Smooth muscle cell (in vitro differentiated cells): Measurements from ENCODE around the gene RUNX3. TPM values are rescaled to one million over a fixed set of nuclear protein-coding genes. Genes with fewer than 3 reads are reported as not detected.

Experiments
- DNase-seq: peaks from one replicate; lab custom pipeline; 2025; ENCODE audit not compliant: unreplicated experiment; lab: John Stamatoyannopoulos, UW
- H2AFZ ChIP-seq: fragments of 200-600 bp; sonication (generic); 2 replicates; pipeline ENCODE4 v1.6.0; 2016; ENCODE audit warnings: antibody characterized with exemption, low read depth, mild to moderate bottlenecking
- H3F3A ChIP-seq: fragments of 200-600 bp; sonication (generic); 2 replicates; pipeline ENCODE4 v1.6.0; 2017; ENCODE audit warnings: antibody characterized with exemption, low read depth
- H3K27ac ChIP-seq: fragments of 200-600 bp; sonication (generic); 2 replicates; pipeline ENCODE4 v1.5.1; 2016; ENCODE audit warnings: low read depth, mild to moderate bottlenecking
- H3K27me3 ChIP-seq: fragments of 200-600 bp; sonication (generic); 2 replicates; pipeline ENCODE4 v1.6.1; 2016; ENCODE audit warnings: low read depth, mild to moderate bottlenecking
- H3K36me3 ChIP-seq: fragments of 200-600 bp; sonication (generic); 2 replicates; pipeline ENCODE4 v1.5.1; 2016; ENCODE audit warnings: low read depth
- H3K4me1 ChIP-seq: fragments of 200-600 bp; sonication (generic); 2 replicates; pipeline ENCODE4 v1.5.1; 2016; ENCODE audit warnings: low read depth
- H3K4me2 ChIP-seq: fragments of 200-600 bp; sonication (generic); 2 replicates; pipeline ENCODE4 v1.6.0; 2016; ENCODE audit warnings: mild to moderate bottlenecking
- H3K4me3 ChIP-seq: fragments of 200-600 bp; sonication (generic); 2 replicates; pipeline ENCODE4 v1.5.1; 2016; ENCODE audit warnings: mild to moderate bottlenecking
- H3K79me2 ChIP-seq: fragments of 200-600 bp; sonication (generic); 2 replicates; pipeline ENCODE4 v1.6.0; 2016; ENCODE audit warnings: low read depth, mild to moderate bottlenecking
- H3K9ac ChIP-seq: fragments of 200-600 bp; sonication (generic); 2 replicates; pipeline ENCODE4 v1.6.0; 2016; ENCODE audit warnings: low read depth
- H3K9me3 ChIP-seq: fragments of 200-600 bp; sonication (generic); replicated peaks from 2 replicates; pipeline ENCODE4 v1.5.1; 2016; ENCODE audit warnings: low read depth
- H4K20me1 ChIP-seq: fragments of 200-600 bp; sonication (generic); 2 replicates; pipeline ENCODE4 v1.6.0; 2016; ENCODE audit warnings: low read depth
- CTCF ChIP-seq: fragments of 200-600 bp; sonication (generic); IDR thresholded peaks from 2 replicates; pipeline ENCODE4 v1.5.1; 2017; ENCODE audit warnings: borderline replicate concordance, mild to moderate bottlenecking, antibody characterized with exemption; ENCODE audit not compliant: insufficient read depth, poor library complexity, severe bottlenecking
- WGBS: methylation state at CpG from one replicate; pipeline ENCODE4 v1.1.7; 2016; ENCODE audit warnings: low lambda C conversion rate; 5-methylcytosine and 5-hydroxymethylcytosine counted together
- polyA plus RNA-seq: library from polyadenylated mRNA; unstranded; fragments of >200 nt; fragmentation: Nextera tagmentation; extraction: Ambion mirVana; gene quantifications from 2 replicates; pipeline ENCODE4 v1.2.1, GENCODE V29; 2016
- total RNA-seq: library from RNA; depleted of rRNA; stranded (reverse); fragments of >200 nt; gene quantifications from 2 replicates; pipeline ENCODE4 v1.2.3, GENCODE V29; 2014

The RUNX3 gene
- total and polyA plus RNA-seq, 2 experiments from 2014 or later, result 4.5 to 8.2 TPM

- 41% methylated on average over 20 of the region's 23 CpGs for WGBS
- H3K79me2 ChIP-seq, result no peaks in the 10 kb centered on the region
- peak overlapping the region; percentile 94 for H3K27ac ChIP-seq
- H4K20me1 ChIP-seq, result no peaks in the 10 kb centered on the region
- H3K36me3 ChIP-seq, result no peaks in the 10 kb centered on the region
- no peak overlapping the region for H2AFZ ChIP-seq
- TF ChIP-seq CTCF, result no peak
- peak overlapping the region; percentile 38 for H3K4me2 ChIP-seq
- no peak for DNase-seq
- H3K9ac ChIP-seq, result peak overlapping the region; percentile 68
- peaks cover 15% of the 10 kb centered on the region for H3F3A ChIP-seq
- no peak overlapping the region for H3K4me3 ChIP-seq
- peaks cover 7% of the 10 kb centered on the region for H3K9me3 ChIP-seq
- H3K27me3 ChIP-seq, result no peaks in the 10 kb centered on the region
- H3K4me1 ChIP-seq, result peaks cover 20% of the 10 kb centered on the region
These were observed 41.1 kb upstream of the RUNX3 start for GRCh38 chr1:24970926-24971875.

- Histone ChIP-seq H3K36me3 (no peaks in the 10 kb centered on the region), H3K27me3 (no peaks in the 10 kb centered on the region), H3K9ac (peak overlapping the region; percentile 21), H3K9me3 (peaks cover 4% of the 10 kb centered on the region), H3F3A (peaks cover 21% of the 10 kb centered on the region), H3K79me2 (no peaks in the 10 kb centered on the region), H3K4me2 (peak overlapping the region; percentile 38), H4K20me1 (no peaks in the 10 kb centered on the region), H3K4me3 (no peak overlapping the region), H2AFZ (no peak overlapping the region), H3K27ac (peak overlapping the region; percentile 94), H3K4me1 (peaks cover 20% of the 10 kb centered on the region)
- no peak for TF ChIP-seq CTCF
- DNase-seq, result no peak
- WGBS, result 13% methylated on average over 13 of the region's 13 CpGs
These were observed 40.3 kb upstream of the RUNX3 start for GRCh38 chr1:24970399-24970753.

GRCh38 chr1:24969596-24970398 is 39.7 kb upstream of the RUNX3 start:
- H3K9me3 ChIP-seq, result no peaks in the 10 kb centered on the region
- no peaks in the 10 kb centered on the region for H4K20me1 ChIP-seq
- H3K36me3 ChIP-seq, result no peaks in the 10 kb centered on the region
- TF ChIP-seq CTCF, result no peak
- peak overlapping the region; percentile 21 for H3K4me2 ChIP-seq
- H3K27ac ChIP-seq, result peak overlapping the region; percentile 82
- no peaks in the 10 kb centered on the region for H3K79me2 ChIP-seq
- WGBS, result 56% methylated on average over 25 of the region's 26 CpGs
- H3K4me3 ChIP-seq, result no peak overlapping the region
- H3K9ac ChIP-seq, result peak overlapping the region; percentile 63
- H3K27me3 ChIP-seq, result no peaks in the 10 kb centered on the region
- H2AFZ ChIP-seq, result no peak overlapping the region
- H3K4me1 ChIP-seq, result peaks cover 20% of the 10 kb centered on the region
- no peak for DNase-seq
- peaks cover 21% of the 10 kb centered on the region for H3F3A ChIP-seq
